Mucosa of stomach (tissue), 1 donor: ENCODE measurements around the gene PXYLP1.

Source experiments
- H3K27me3 ChIP-seq: one replicate; pipeline ENCODE4 v1.7.0; 2013; ENCODE audit warnings: mild to moderate bottlenecking, low read length; ENCODE audit not compliant: control insufficient read depth, insufficient read depth
- H3K36me3 ChIP-seq: one replicate; pipeline ENCODE4 v1.7.0; 2013; ENCODE audit warnings: low read length; ENCODE audit not compliant: control insufficient read depth, insufficient read depth
- H3K4me1 ChIP-seq: one replicate; pipeline ENCODE4 v1.7.0; 2013; ENCODE audit warnings: mild to moderate bottlenecking, low read length; ENCODE audit not compliant: control insufficient read depth, insufficient read depth
- H3K4me3 ChIP-seq: one replicate; pipeline ENCODE4 v1.7.0; 2013; ENCODE audit warnings: low read length
- H3K9ac ChIP-seq: one replicate; pipeline ENCODE4 v1.7.0; 2013; ENCODE audit warnings: mild to moderate bottlenecking, low read length, moderate library complexity
- H3K9me3 ChIP-seq: one replicate; pipeline ENCODE4 v1.7.0; 2013; ENCODE audit warnings: mild to moderate bottlenecking, low read length, moderate library complexity; ENCODE audit not compliant: control insufficient read depth
- donor health status: Pancreatic carcinoma.

PXYLP1 gene

DNA sequence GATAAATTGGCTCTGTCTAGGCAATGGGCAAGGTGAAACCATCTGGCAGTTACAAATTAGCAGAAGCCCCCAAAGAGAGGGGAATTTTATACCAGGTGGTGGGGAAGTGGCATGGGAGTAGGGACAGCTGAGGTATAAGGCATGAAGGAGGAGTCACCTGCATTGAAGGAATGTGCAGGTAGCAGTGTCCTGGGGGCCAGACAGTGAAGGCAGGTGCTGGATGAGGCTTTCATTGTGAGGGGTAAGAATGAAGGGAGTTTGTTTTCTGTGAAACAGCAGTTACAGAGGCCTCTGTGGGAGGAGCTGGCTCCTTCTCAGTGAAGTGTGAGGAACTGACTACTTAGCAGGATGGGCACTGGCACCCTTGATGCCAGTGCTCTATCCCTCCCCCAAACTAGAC lies 19.1 kb upstream of the PXYLP1 start:
- Histone ChIP-seq H3K9me3 (no peaks in the 10 kb centered on the region), H3K27me3 (no peaks in the 10 kb centered on the region), H3K9ac (no peak overlapping the region), H3K36me3 (no peaks in the 10 kb centered on the region), H3K4me1 (no peaks in the 10 kb centered on the region), H3K4me3 (no peak overlapping the region)

DNA sequence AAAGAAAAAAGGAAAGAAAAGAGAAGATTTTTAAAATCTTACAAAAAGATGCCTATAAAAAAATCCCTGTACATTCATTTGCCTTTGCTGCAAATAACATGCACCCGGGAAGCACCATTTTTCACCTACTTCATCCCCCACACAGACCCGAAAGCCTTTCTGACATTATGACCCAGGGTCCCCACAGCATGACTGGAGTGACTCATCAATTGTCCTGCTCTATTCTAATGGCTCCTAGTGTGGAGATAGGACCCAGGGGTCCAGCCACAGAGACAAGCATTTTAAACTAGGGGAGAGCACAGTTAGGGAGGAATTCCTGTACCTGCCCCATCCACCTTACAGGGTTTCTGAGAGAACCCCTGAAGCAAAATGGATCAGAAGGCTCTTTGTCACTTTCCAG lies 14.7 kb upstream of the PXYLP1 start:
- peaks cover 5% of the 10 kb centered on the region for H3K27me3 ChIP-seq

DNA sequence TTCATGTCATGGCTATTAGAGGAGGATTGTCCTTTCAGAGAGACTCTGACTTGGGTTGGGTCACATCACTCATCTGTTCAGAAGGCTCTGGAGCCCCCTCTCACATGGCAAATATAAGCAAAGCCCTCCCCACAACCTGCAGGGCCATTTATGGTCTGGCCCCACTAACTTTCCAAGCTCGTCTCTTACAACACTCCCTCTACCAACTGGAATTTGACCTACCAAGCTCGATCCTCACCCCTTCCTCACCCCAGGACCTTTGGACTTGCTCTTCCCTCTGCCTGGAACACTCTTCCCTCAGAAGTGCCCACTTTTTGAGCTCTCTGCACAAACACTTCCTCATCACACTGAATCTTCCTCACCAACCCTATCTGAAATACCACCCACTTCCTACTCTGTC lies 14.2 kb upstream of the PXYLP1 start:
- Histone ChIP-seq H3K4me3 (no peak overlapping the region), H3K27me3 (peaks cover 5% of the 10 kb centered on the region), H3K36me3 (no peaks in the 10 kb centered on the region), H3K4me1 (no peaks in the 10 kb centered on the region), H3K9ac (no peak overlapping the region), H3K9me3 (no peaks in the 10 kb centered on the region)

More for the DNA sequence above, 14.7 kb upstream of the PXYLP1 start:
- no peak overlapping the region for H3K9ac ChIP-seq
- no peaks in the 10 kb centered on the region for H3K4me1 ChIP-seq
- no peaks in the 10 kb centered on the region for H3K36me3 ChIP-seq
- no peak overlapping the region for H3K4me3 ChIP-seq
- no peaks in the 10 kb centered on the region for H3K9me3 ChIP-seq

- Histone ChIP-seq H3K4me3 (no peak overlapping the region), H3K9me3 (no peaks in the 10 kb centered on the region), H3K4me1 (no peaks in the 10 kb centered on the region), H3K9ac (no peak overlapping the region), H3K36me3 (no peaks in the 10 kb centered on the region), H3K27me3 (peaks cover 5% of the 10 kb centered on the region)
These were observed 13.3 kb upstream of the PXYLP1 start for GRCh38 chr3:141218162-141218835.

DNA sequence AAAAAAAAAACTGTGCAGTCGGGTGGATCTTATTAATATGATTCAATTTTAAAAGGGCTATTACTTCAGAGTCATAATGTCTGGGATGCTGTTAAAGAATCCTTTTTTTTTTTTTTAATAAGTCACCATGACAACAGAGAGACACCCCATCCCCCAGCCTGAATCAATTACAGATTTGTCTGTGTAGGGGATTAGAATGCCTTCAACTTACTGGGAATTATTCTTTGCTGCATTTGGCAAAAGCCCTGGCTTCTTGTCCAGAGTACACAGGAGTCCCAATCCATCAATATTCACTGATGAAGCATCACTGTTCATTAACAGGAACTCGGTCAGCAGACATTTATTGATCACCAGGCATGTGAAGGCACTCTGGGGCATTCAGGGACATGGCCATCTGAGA lies 12.7 kb upstream of the PXYLP1 start:
- Histone ChIP-seq H3K9me3 (no peaks in the 10 kb centered on the region), H3K4me3 (no peak overlapping the region), H3K9ac (no peak overlapping the region), H3K36me3 (no peaks in the 10 kb centered on the region), H3K4me1 (no peaks in the 10 kb centered on the region), H3K27me3 (peaks cover 5% of the 10 kb centered on the region)

DNA sequence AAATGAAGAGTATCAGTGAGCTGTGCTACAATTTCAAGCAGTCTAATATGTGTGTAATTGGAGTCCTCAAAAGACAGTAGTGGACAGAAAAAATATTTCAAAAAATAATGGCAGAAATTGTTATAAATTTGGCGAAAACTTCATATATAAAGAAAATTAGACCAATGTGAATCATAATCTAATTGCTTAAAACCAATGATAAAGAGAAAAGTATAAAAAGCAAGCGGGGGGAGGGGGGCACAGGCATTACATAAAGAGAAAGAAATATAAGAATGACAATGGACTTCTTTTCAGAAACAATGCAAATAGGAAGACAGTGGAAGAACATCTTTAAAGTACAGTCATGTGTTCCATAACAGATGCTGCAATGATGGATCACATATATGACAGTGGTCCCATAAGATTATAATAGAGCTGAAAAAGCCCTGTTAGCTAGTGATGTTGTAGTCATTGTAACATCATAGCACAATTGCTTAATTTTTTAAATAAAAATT lies 7.9 kb upstream of the PXYLP1 start:
- no peaks in the 10 kb centered on the region for H3K36me3 ChIP-seq
- no peak overlapping the region for H3K9ac ChIP-seq
- no peaks in the 10 kb centered on the region for H3K4me1 ChIP-seq
- no peaks in the 10 kb centered on the region for H3K9me3 ChIP-seq
- H3K27me3 ChIP-seq = peaks cover 5% of the 10 kb centered on the region
- H3K4me3 ChIP-seq = no peak overlapping the region

- Histone ChIP-seq H3K9ac (no peak overlapping the region), H3K27me3 (no peaks in the 10 kb centered on the region), H3K4me3 (no peak overlapping the region), H3K4me1 (peaks cover 3% of the 10 kb centered on the region), H3K36me3 (no peaks in the 10 kb centered on the region), H3K9me3 (no peaks in the 10 kb centered on the region)
These were observed 5.7 kb upstream of the PXYLP1 start for GRCh38 chr3:141225939-141226338.

GRCh38 chr3:141227216-141227615 lies 4.4 kb upstream of the PXYLP1 start:
- Histone ChIP-seq H3K9me3 (no peaks in the 10 kb centered on the region), H3K9ac (no peak overlapping the region), H3K4me1 (peaks cover 8% of the 10 kb centered on the region), H3K36me3 (no peaks in the 10 kb centered on the region), H3K27me3 (no peaks in the 10 kb centered on the region), H3K4me3 (no peak overlapping the region)

- Histone ChIP-seq H3K9ac (no peak overlapping the region), H3K4me3 (no peak overlapping the region), H3K27me3 (no peaks in the 10 kb centered on the region), H3K36me3 (no peaks in the 10 kb centered on the region), H3K4me1 (peaks cover 12% of the 10 kb centered on the region), H3K9me3 (no peaks in the 10 kb centered on the region)
These were observed 3.9 kb upstream of the PXYLP1 start for GRCh38 chr3:141227752-141228151.

DNA sequence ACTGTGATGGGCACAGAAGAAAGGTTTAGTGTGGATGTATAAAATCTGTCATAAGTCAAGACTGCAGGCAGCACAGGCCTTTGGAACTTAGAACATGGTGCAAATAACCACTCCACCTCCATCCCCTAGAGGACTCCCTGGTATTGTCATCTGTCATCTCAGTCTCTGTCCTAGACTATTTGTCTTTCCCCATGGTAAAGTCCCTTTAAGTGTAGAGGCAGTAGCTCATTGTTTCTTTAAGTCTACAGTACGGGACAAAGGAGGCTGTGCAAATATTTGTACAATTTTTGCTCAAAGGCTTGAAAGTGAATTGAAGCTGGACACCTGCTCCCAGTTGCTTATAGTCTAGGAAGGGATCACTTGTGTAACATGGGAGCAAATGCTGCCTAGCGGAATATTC lies 3.2 kb upstream of the PXYLP1 start:
- Histone ChIP-seq H3K9ac (no peak overlapping the region), H3K36me3 (no peaks in the 10 kb centered on the region), H3K9me3 (no peaks in the 10 kb centered on the region), H3K27me3 (no peaks in the 10 kb centered on the region), H3K4me1 (peaks cover 15% of the 10 kb centered on the region), H3K4me3 (no peak overlapping the region)

DNA sequence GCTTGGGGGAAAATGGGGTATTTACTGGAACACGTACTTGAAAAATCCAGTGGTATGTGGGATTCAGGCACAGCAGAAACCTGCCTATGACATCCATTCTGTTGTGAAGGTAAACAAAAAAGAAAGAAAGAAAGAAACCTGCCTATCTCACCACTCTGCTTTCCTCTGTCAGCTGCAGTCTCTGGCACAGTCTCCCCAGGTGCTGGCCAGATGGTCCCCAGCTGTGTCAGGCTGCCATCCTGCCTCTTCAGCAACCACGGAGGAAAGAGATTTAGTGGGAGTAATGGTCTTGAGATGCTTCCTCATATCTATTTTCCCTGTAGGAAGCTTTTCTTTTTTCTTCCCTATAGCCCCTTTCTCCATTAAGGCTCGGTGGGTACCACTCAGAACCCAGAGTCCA lies 2.5 kb upstream of the PXYLP1 start:
- Histone ChIP-seq H3K27me3 (no peaks in the 10 kb centered on the region), H3K36me3 (no peaks in the 10 kb centered on the region), H3K9ac (no peak overlapping the region), H3K4me1 (peaks cover 15% of the 10 kb centered on the region), H3K4me3 (no peak overlapping the region), H3K9me3 (no peaks in the 10 kb centered on the region)

GRCh38 chr3:141230293-141230692 lies 1.3 kb upstream of the PXYLP1 start:
- no peak overlapping the region for H3K9ac ChIP-seq
- no peaks in the 10 kb centered on the region for H3K36me3 ChIP-seq
- peaks cover 15% of the 10 kb centered on the region for H3K4me1 ChIP-seq
- H3K27me3 ChIP-seq = no peaks in the 10 kb centered on the region
- H3K4me3 ChIP-seq = no peak overlapping the region
- no peaks in the 10 kb centered on the region for H3K9me3 ChIP-seq
